ENCODE data around the gene NKX2-4. TPM values are rescaled to one million over a fixed set of nuclear protein-coding genes. Genes with fewer than 3 reads are reported as not detected.

Gene NKX2-4
- total RNA-seq, 1 donor from 2014 or later, result not detected

DNA sequence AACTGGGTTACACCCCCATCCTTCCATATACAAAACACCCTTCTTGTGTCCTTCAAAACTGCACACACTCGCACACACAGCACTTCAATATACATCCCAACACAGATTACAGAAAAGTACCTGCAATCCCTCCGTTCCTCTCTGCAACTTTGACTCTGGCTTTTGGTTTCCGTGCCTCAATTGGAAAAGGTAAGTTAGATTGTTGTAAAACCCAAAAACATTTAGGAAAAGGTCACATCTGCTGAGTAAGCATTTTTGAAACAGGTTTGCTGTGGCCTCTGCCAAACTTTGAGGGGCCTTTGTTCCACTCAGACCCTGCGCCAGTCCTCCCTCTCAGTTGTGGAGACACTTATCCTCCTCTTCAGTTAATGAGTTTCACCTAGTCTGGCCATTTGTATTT is 4.2 kb downstream of the NKX2-4 start:
- TF ChIP-seq, protein P1, sequence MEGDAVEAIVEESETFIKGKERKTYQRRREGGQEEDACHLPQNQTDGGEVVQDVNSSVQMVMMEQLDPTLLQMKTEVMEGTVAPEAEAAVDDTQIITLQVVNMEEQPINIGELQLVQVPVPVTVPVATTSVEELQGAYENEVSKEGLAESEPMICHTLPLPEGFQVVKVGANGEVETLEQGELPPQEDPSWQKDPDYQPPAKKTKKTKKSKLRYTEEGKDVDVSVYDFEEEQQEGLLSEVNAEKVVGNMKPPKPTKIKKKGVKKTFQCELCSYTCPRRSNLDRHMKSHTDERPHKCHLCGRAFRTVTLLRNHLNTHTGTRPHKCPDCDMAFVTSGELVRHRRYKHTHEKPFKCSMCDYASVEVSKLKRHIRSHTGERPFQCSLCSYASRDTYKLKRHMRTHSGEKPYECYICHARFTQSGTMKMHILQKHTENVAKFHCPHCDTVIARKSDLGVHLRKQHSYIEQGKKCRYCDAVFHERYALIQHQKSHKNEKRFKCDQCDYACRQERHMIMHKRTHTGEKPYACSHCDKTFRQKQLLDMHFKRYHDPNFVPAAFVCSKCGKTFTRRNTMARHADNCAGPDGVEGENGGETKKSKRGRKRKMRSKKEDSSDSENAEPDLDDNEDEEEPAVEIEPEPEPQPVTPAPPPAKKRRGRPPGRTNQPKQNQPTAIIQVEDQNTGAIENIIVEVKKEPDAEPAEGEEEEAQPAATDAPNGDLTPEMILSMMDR (conservative IDR thresholded peaks at IDR 0.05; ENCODE audit: low read depth, low read length), result no peak
- H3K4me3 ChIP-seq (ENCODE audit: low read depth, low read length), result no peak overlapping the region
- DNase-seq (ENCODE audit: low read depth), result no peak

DNA sequence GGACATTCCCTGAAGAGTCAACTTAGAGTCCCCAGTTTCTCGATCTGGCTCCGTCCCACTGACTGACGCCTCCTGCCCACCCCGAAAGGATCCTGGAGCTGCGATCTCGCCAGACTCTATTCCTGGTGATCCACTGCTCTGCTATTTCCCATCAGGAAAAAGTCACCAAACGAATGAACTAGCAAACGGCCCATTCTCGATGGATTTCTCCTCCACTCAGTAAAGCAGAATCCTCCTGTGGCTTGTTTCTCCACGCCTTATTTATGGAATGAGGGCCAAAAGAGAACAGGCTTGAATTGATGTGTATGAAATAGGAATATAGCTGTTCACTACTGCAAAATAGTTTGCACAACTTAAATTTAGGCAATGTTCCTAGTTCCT is 5.4 kb downstream of the NKX2-4 start:
- TF ChIP-seq, protein P1 (conservative IDR thresholded peaks at IDR 0.05; ENCODE audit: low read depth, low read length), result no peak
- H3K4me3 ChIP-seq (ENCODE audit: low read depth, low read length), result no peak overlapping the region
- DNase-seq (ENCODE audit: low read depth), result no peak

DNA sequence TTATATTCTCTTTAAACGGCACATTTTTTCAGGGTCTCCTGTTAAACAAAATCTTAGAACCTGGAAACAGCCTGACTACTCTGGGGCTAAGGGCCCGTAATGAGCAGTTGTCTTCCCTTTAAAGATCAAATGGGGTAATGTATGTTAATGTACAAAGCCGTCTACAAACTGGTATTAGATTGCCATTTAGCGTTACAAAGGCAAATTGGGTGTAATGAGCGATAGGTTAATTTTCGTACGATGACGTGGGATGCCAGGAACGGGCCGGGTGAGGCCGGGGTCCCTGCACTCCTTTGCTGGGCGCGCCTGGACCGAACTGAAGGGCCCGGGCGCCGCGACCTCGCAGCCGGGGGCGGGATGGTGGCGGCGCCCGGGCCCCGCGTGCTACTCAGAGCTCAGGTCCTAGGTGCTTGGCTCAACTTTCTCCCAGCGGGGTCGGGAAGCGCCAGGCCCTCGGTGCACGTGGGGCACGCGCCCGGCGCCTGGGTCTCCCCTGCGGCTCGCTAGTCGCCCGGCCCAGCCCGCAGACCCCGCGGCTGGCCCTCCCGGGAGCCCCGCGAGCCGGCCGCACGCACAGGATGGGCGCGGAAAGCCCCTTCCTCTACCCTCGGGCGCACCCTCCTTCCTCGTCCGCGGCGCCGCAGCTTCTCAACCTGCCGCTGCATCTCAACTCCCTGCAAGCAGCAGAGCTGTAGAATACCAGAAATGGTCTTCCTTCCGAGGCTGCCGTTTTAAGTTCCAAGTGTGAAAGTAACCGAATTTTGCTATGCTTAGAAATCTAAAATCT is 5.9 kb downstream of the NKX2-4 start:
- no peak overlapping the region for H3K4me3 ChIP-seq (ENCODE audit: low read depth, low read length)
- no peak for DNase-seq (ENCODE audit: low read depth)
- TF ChIP-seq, protein P1 (conservative IDR thresholded peaks at IDR 0.05; ENCODE audit: low read depth, low read length), result no peak

DNA sequence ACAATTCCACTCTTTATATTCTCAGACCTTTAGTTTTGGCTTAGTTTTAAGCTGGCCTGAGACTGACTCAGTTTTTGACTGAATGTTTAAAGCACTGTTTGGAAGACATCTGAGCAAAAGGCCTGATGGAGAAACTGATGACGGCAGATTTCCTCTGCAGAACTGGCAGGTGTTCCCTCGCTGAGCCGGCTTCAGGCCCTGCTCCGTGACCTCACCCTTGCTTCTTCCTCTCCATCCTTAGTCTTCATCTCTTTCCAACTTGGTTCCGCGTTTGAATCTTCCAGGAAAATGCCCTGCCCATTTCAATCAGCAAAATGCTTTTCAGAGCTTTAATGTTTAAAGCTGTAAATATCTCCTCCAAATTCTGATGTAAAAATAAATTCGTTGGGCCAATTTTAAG is 6.6 kb downstream of the NKX2-4 start:
- TF ChIP-seq, protein P1 (conservative IDR thresholded peaks at IDR 0.05; ENCODE audit: low read depth, low read length), result no peak
- no peak for DNase-seq (ENCODE audit: low read depth)

DNA sequence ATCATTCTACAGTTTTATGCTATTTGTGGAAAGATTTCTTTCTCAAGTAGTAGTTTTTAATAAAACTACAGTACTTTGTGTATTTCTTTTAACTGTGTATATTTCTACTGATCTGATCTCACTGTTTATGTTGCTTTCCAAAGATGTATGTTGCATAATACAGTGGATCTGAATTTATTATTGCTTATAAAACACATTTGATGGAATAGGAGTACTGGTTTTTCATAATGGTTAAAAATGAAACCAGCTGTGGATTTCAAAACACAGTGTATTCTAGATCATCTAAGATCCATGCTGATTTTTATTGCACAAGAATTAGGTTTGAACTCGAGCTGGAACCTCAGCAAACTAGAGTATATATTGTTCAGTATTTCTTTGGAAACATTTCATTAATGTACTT is 8.0 kb downstream of the NKX2-4 start:
- TF ChIP-seq, protein P1 (conservative IDR thresholded peaks at IDR 0.05; ENCODE audit: low read depth, low read length), result no peak
- DNase-seq (ENCODE audit: low read depth), result no peak
- no peak overlapping the region for H3K4me3 ChIP-seq (ENCODE audit: low read depth, low read length)

More for the DNA sequence above, 6.6 kb downstream of the NKX2-4 start:
- H3K4me3 ChIP-seq (ENCODE audit: low read depth, low read length), result no peak overlapping the region

DNA sequence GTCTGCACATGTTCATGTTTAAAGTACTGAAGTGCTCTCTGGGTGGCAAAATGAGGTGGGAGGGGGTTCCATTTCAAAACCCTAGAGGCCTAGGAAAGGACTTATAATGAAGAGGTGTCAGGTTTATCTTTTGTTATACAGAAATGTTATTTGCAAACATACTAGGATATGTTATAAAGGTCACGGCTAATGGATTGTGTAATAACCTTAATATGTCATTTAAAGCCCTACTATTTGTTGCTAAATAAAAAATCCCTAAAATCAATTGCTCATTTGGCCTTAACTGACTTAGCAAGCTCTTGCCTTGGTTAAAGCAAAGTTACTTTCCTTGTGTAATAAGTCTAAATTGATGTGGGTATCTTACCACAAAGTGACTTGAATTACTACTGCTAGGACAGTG is 8.8 kb downstream of the NKX2-4 start:
- TF ChIP-seq, protein P1 (conservative IDR thresholded peaks at IDR 0.05; ENCODE audit: low read depth, low read length), result no peak
- no peak for DNase-seq (ENCODE audit: low read depth)
- H3K4me3 ChIP-seq (ENCODE audit: low read depth, low read length), result no peak overlapping the region

DNA sequence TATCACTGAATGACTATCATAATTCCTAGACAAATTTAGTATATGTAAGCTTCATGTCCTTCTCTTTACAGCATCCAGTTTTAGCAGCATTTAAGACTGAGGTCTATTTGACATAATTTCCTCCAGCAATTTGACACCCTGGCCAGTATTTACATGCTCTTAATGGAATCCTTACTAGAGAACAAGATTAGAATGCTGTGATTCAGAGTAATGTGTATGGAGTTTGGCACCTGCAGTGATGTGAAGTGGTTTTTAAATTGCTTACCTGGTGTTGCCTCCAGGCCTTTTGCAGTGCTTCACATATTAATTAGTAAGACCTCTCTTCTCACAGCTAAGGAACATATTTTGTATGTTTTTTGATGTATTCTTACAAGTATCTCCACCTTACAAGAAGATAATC is 9.8 kb downstream of the NKX2-4 start:
- no peak for DNase-seq (ENCODE audit: low read depth)
- TF ChIP-seq, protein P1 (conservative IDR thresholded peaks at IDR 0.05; ENCODE audit: low read depth, low read length), result no peak
- no peak overlapping the region for H3K4me3 ChIP-seq (ENCODE audit: low read depth, low read length)
